ENCODE data around the gene LMOD1. TPM values are rescaled to one million over a fixed set of nuclear protein-coding genes. Genes with fewer than 3 reads are reported as not detected.
"Not testable (repeated sequence)": the region's sequence is repeated elsewhere in the genome, so short reads cannot be mapped to it uniquely, and the experiment has no call there.

LMOD1 gene
- total and polyA plus RNA-seq, 4 donors: 347 to 601 (median 418) TPM

- intact Hi-C loops (cut with DNase I): no loop called here
- Histone ChIP-seq H3K27me3 (ENCODE audit: control insufficient read depth in 1 of 2, insufficient read depth in 2 of 2, low read length in 1 of 2) (no peaks in the 10 kb centered on the region), H3K4me3 (ENCODE audit: low read length in 2 of 2) (peak overlapping the region; percentile 80 to 91), H3K4me1 (ENCODE audit: control insufficient read depth in 1 of 2, insufficient read depth in 2 of 2, low read length in 2 of 2) (no peaks in the 10 kb centered on the region), H3K27ac (ENCODE audit: low read depth in 1 of 2, low read length in 2 of 2) (peak overlapping the region in 1 of 2 donors; percentile 20), H3K36me3 (ENCODE audit: control insufficient read depth in 1 of 2, insufficient read depth in 2 of 2, low read length in 1 of 2) (no peaks in the 10 kb centered on the region), H3K9me3 (ENCODE audit: control insufficient read depth, low read length) (no peaks in the 10 kb centered on the region)
- DNase-seq: peak; percentile 82 to 93
- ATAC-seq (ENCODE audit: low FRiP score): no peak
- 9 to 13% methylated on average over 26 to 31 of the region's 31 CpGs for WGBS, 2 donors
Observed at GRCh38 chr1:201982082-201982622, 35.8 kb upstream of the LMOD1 start.

- WGBS, 2 donors: 42 to 46% methylated on average over 9 of the region's 9 CpGs
Observed at GRCh38 chr1:201970334-201971159, 24.2 kb upstream of the LMOD1 start.

GRCh38 chr1:201968202-201968925 lies 22.0 kb upstream of the LMOD1 start:
- no peak overlapping the region for H3K27ac ChIP-seq (ENCODE audit: low read depth in 1 of 2, low read length in 2 of 2)
- no peak overlapping the region for H3K4me3 ChIP-seq (ENCODE audit: low read length in 2 of 2)
- H3K27me3 ChIP-seq (ENCODE audit: control insufficient read depth in 1 of 2, insufficient read depth in 2 of 2, low read length in 1 of 2): no peaks in the 10 kb centered on the region
- no peaks in the 10 kb centered on the region for H3K4me1 ChIP-seq (ENCODE audit: control insufficient read depth in 1 of 2, insufficient read depth in 2 of 2, low read length in 2 of 2)
- no peak for ATAC-seq (ENCODE audit: low FRiP score)
- H3K9me3 ChIP-seq (ENCODE audit: control insufficient read depth, low read length): no peaks in the 10 kb centered on the region
- H3K36me3 ChIP-seq (ENCODE audit: control insufficient read depth in 1 of 2, insufficient read depth in 2 of 2, low read length in 1 of 2): no peaks in the 10 kb centered on the region
- 89 to 90% methylated on average over 16 of the region's 16 CpGs for WGBS, 2 donors
- DNase-seq: no peak
- intact Hi-C loops (cut with DNase I): no loop called here

More at GRCh38 chr1:201970334-201971159, 24.2 kb upstream of the LMOD1 start:
- H3K36me3 ChIP-seq (ENCODE audit: control insufficient read depth in 1 of 2, insufficient read depth in 2 of 2, low read length in 1 of 2): no peaks in the 10 kb centered on the region
- intact Hi-C loops (cut with DNase I): loop anchor here (2.0 to 5.0 kb wide), 2 partner anchors 74 to 143 kb away; partner anchors contain the start of gene IPO9 (in 1 of the 2)
- H3K4me1 ChIP-seq (ENCODE audit: control insufficient read depth in 1 of 2, insufficient read depth in 2 of 2, low read length in 2 of 2): no peaks in the 10 kb centered on the region
- no peak for DNase-seq
- H3K27me3 ChIP-seq (ENCODE audit: control insufficient read depth in 1 of 2, insufficient read depth in 2 of 2, low read length in 1 of 2): no peaks in the 10 kb centered on the region
- H3K9me3 ChIP-seq (ENCODE audit: control insufficient read depth, low read length): no peaks in the 10 kb centered on the region
- peak overlapping the region in 1 of 2 donors; percentile 40 for H3K27ac ChIP-seq (ENCODE audit: low read depth in 1 of 2, low read length in 2 of 2)
- ATAC-seq (ENCODE audit: low FRiP score): no peak
- H3K4me3 ChIP-seq (ENCODE audit: low read length in 2 of 2): no peak overlapping the region

- DNase-seq: no peak
- Histone ChIP-seq H3K4me3 (ENCODE audit: low read length in 2 of 2) (no peak overlapping the region), H3K36me3 (ENCODE audit: control insufficient read depth in 1 of 2, insufficient read depth in 2 of 2, low read length in 1 of 2) (no peaks in the 10 kb centered on the region), H3K9me3 (ENCODE audit: control insufficient read depth, low read length) (no peaks in the 10 kb centered on the region), H3K4me1 (ENCODE audit: control insufficient read depth in 1 of 2, insufficient read depth in 2 of 2, low read length in 2 of 2) (no peaks in the 10 kb centered on the region), H3K27ac (ENCODE audit: low read depth in 1 of 2, low read length in 2 of 2) (no peak overlapping the region), H3K27me3 (ENCODE audit: control insufficient read depth in 1 of 2, insufficient read depth in 2 of 2, low read length in 1 of 2) (no peaks in the 10 kb centered on the region)
- ATAC-seq (ENCODE audit: low FRiP score): no peak
- 90 to 94% methylated on average over 5 of the region's 5 CpGs for WGBS, 2 donors
- intact Hi-C loops (cut with DNase I): no loop called here
Observed at GRCh38 chr1:201966171-201966570, 19.8 kb upstream of the LMOD1 start.

GRCh38 chr1:201964261-201964660 lies 17.9 kb upstream of the LMOD1 start:
- Histone ChIP-seq H3K4me1 (ENCODE audit: control insufficient read depth in 1 of 2, insufficient read depth in 2 of 2, low read length in 2 of 2) (no peaks in the 10 kb centered on the region), H3K36me3 (ENCODE audit: control insufficient read depth in 1 of 2, insufficient read depth in 2 of 2, low read length in 1 of 2) (no peaks in the 10 kb centered on the region), H3K9me3 (ENCODE audit: control insufficient read depth, low read length) (no peaks in the 10 kb centered on the region), H3K4me3 (ENCODE audit: low read length in 2 of 2) (no peak overlapping the region), H3K27me3 (ENCODE audit: control insufficient read depth in 1 of 2, insufficient read depth in 2 of 2, low read length in 1 of 2) (no peaks in the 10 kb centered on the region), H3K27ac (ENCODE audit: low read depth in 1 of 2, low read length in 2 of 2) (no peak overlapping the region)
- ATAC-seq (ENCODE audit: low FRiP score): no peak
- no peak for DNase-seq
- 72 to 77% methylated on average over 1 of the region's 1 CpG for WGBS, 2 donors
- intact Hi-C loops (cut with DNase I): no loop called here

DNA sequence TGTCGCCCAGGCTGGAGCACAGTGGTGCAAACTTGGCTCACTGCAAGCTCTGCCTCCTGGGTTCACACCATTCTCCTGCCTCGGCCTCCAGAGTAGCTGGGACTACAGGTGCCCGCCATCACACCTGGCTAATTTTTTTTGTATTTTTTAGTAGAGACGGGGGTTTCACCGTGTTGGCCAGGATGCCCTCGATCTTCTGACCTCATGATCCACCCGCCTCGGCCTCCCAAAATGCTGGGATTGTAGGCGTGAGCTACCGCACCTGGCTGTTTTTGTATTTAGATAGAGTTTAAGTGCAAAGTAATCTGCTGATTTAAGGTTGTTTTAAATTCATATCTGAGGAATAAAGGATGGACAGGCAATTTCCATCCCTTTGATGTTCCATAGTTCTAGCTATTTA lies 16.0 kb upstream of the LMOD1 start:
- H3K9me3 ChIP-seq (ENCODE audit: control insufficient read depth, low read length); H3K27ac ChIP-seq (ENCODE audit: low read depth in 1 of 2, low read length in 2 of 2); H3K4me3 ChIP-seq (ENCODE audit: low read length in 2 of 2); DNase-seq; H3K36me3 ChIP-seq (ENCODE audit: control insufficient read depth in 1 of 2, insufficient read depth in 2 of 2, low read length in 1 of 2); H3K27me3 ChIP-seq (ENCODE audit: control insufficient read depth in 1 of 2, insufficient read depth in 2 of 2, low read length in 1 of 2); ATAC-seq (ENCODE audit: low FRiP score); intact Hi-C loops (cut with DNase I); H3K4me1 ChIP-seq (ENCODE audit: control insufficient read depth in 1 of 2, insufficient read depth in 2 of 2, low read length in 2 of 2): not testable (repeated sequence)
- 85 to 87% methylated on average over 10 of the region's 10 CpGs for WGBS, 2 donors

DNA sequence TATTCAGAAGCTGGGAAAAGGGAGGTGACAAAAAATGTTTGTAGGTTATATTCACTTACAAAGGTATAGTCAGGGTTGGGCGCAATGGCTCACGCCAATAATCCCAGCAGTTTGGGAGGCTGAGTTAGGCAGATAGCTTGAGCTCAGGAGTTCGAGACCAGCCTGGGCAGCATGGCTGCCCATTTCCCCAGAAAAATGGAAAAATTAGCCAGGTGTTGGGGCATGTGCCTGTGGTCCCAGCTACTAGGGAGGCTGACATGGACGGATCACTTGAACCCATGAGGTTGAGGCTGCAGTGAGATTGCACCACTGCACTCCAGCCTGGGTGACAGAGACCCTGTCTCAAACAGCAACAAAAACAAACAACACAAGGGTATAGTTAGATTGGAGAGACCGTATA lies 12.0 kb upstream of the LMOD1 start:
- Histone ChIP-seq H3K27me3 (ENCODE audit: control insufficient read depth in 1 of 2, insufficient read depth in 2 of 2, low read length in 1 of 2) (no peaks in the 10 kb centered on the region), H3K36me3 (ENCODE audit: control insufficient read depth in 1 of 2, insufficient read depth in 2 of 2, low read length in 1 of 2) (no peaks in the 10 kb centered on the region), H3K27ac (ENCODE audit: low read depth in 1 of 2, low read length in 2 of 2) (no peak overlapping the region), H3K4me1 (ENCODE audit: control insufficient read depth in 1 of 2, insufficient read depth in 2 of 2, low read length in 2 of 2) (no peaks in the 10 kb centered on the region), H3K4me3 (ENCODE audit: low read length in 2 of 2) (no peak overlapping the region), H3K9me3 (ENCODE audit: control insufficient read depth, low read length) (no peaks in the 10 kb centered on the region)
- intact Hi-C loops (cut with DNase I): loop anchor here in 1 of 2 donors (10.0 kb wide), 1 partner anchor 424 kb away; the partner anchor contains the start of gene NAV1
- no peak for ATAC-seq (ENCODE audit: low FRiP score)
- 73 to 84% methylated on average over 5 of the region's 5 CpGs for WGBS, 2 donors
- no peak for DNase-seq

DNA sequence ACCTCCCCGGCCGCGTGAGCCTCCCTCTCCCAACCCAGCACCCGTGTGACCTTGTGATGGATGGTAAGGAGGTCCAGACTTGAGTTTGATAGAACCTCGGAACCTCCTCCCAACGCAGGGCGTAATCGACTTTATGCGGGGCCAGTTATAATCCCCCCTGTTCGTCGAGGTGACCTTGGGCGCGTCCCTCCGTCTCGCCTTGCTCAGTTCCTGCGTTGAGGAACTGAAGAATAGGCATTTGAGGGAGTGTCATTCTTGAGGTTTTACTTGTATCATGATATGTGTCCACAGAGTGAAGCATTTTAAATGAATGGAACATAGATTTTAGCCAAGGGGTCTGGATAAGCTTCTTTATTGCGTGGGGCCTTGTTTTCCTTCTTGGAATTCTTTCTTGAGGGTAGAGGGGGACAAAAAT lies 9.4 kb upstream of the LMOD1 start:
- H3K4me3 ChIP-seq (ENCODE audit: low read length in 2 of 2): peak overlapping the region; percentile 7 to 92
- DNase-seq: no peak
- peak overlapping the region in 1 of 2 donors; percentile 26 for H3K27ac ChIP-seq (ENCODE audit: low read depth in 1 of 2, low read length in 2 of 2)
- H3K36me3 ChIP-seq (ENCODE audit: control insufficient read depth in 1 of 2, insufficient read depth in 2 of 2, low read length in 1 of 2): no peaks in the 10 kb centered on the region
- 0% methylated on average over 17 of the region's 17 CpGs for WGBS, 2 donors
- ATAC-seq (ENCODE audit: low FRiP score): no peak
- intact Hi-C loops (cut with DNase I): loop anchor here in 1 of 2 donors (10.0 kb wide), 1 partner anchor 421 kb away; the partner anchor contains the start of gene NAV1
- H3K9me3 ChIP-seq (ENCODE audit: control insufficient read depth, low read length): no peaks in the 10 kb centered on the region
- H3K4me1 ChIP-seq (ENCODE audit: control insufficient read depth in 1 of 2, insufficient read depth in 2 of 2, low read length in 2 of 2): no peaks in the 10 kb centered on the region
- no peaks in the 10 kb centered on the region for H3K27me3 ChIP-seq (ENCODE audit: control insufficient read depth in 1 of 2, insufficient read depth in 2 of 2, low read length in 1 of 2)
